K562 (cell line): Measurements from ENCODE around the gene RSBN1L. TPM values are rescaled to one million over a fixed set of nuclear protein-coding genes. Genes with fewer than 3 reads are reported as not detected.

Experiments used
- BRF2 ChIP-seq: IDR thresholded peaks from 3 replicates; pipeline ENCODE4 v1.6.1; 2011; ENCODE audit warnings: borderline replicate concordance, mild to moderate bottlenecking; ENCODE audit not compliant: insufficient read length, insufficient read depth
- C11orf30 ChIP-seq: fragments of 450-650 bp; IDR thresholded peaks from 2 replicates; pipeline ENCODE4 v1.6.1; 2016; ENCODE audit warnings: low read depth, mild to moderate bottlenecking
- DPF2 ChIP-seq: fragments of 450-650 bp; IDR thresholded peaks from 2 replicates; pipeline ENCODE4 v1.6.1; 2016
- GTF2E2 ChIP-seq: fragments of 200-800 bp; sonication (Bioruptor generic); IDR thresholded peaks from 2 replicates; pipeline ENCODE4 v1.6.1; 2016; ENCODE audit warnings: missing genetic modification characterization, missing compliant biosample characterization
- KHSRP ChIP-seq: fragments of 450-650 bp; IDR thresholded peaks from 2 replicates; pipeline ENCODE4 v1.6.1; 2017
- MCM7 ChIP-seq, 2 experiments: fragments of 450-650 bp; IDR thresholded peaks; 2 replicates each; pipeline ENCODE4 v1.6.1; 2016 to 2018
- NONO ChIP-seq, 2 experiments: fragments of 200-400 bp in 1 of 2; fragments of 450-650 bp in 1 of 2; formaldehyde crosslinking in 1 of 2; IDR thresholded peaks; 2 replicates each; pipeline ENCODE4 v1.6.1; 2017; ENCODE audit warnings: low read depth in 2 of 2, mild to moderate bottlenecking in 2 of 2, moderate library complexity in 2 of 2, low read length in 1 of 2
- NR2C2 ChIP-seq, 2 experiments: fragments of 200-800 bp in 1 of 2; sonication (Bioruptor generic) in 1 of 2; sonication (generic) in 1 of 2; formaldehyde crosslinking in 1 of 2; IDR thresholded peaks; 2 replicates each; pipeline versions ENCODE4 v1.6.1 to v1.8.0; 2016 to 2022; ENCODE audit warnings: mild to moderate bottlenecking in 1 of 2, missing compliant biosample characterization in 1 of 2, missing genetic modification characterization in 1 of 2, missing genetic modification reagents in 1 of 2
- PRDM10 ChIP-seq: fragments of 450-650 bp; IDR thresholded peaks from 2 replicates; pipeline ENCODE4 v1.6.1; 2018; ENCODE audit not compliant: partially characterized antibody
- RFX7 ChIP-seq: fragments of 250-450 bp; sonication (Bioruptor Pico); IDR thresholded peaks from 2 replicates; pipeline ENCODE4 v1.5.1; 2021; ENCODE audit warnings: mild to moderate bottlenecking
- SIN3A ChIP-seq, 2 experiments: fragments of 150-350 bp in 1 of 2; IDR thresholded peaks; 2 replicates each; pipeline ENCODE4 v1.6.1; 2011 to 2016; ENCODE audit warnings: borderline replicate concordance in 2 of 2, low read depth in 2 of 2, low read length in 2 of 2, mild to moderate bottlenecking in 2 of 2, moderate library complexity in 2 of 2; ENCODE audit not compliant: control insufficient read depth in 1 of 2
- STAT5A ChIP-seq: IDR thresholded peaks from 2 replicates; pipeline ENCODE4 v1.6.1; 2012; ENCODE audit warnings: low read length, inconsistent platforms, borderline replicate concordance
- TAF7 ChIP-seq: fragments of 450-650 bp; IDR thresholded peaks from 2 replicates; pipeline ENCODE4 v1.6.1; 2016; ENCODE audit warnings: missing genetic modification characterization, missing compliant biosample characterization
- TAF9B ChIP-seq: fragments of 450-650 bp; IDR thresholded peaks from 2 replicates; pipeline ENCODE4 v1.6.1; 2018; ENCODE audit warnings: mild to moderate bottlenecking; ENCODE audit not compliant: partially characterized antibody
- TFE3 ChIP-seq: fragments of 450-650 bp; formaldehyde crosslinking; IDR thresholded peaks from 2 replicates; pipeline ENCODE4 v1.4.0; 2020; ENCODE audit warnings: mild to moderate bottlenecking, mixed read lengths
- TRIM28 ChIP-seq: fragments of 450-650 bp; IDR thresholded peaks from 2 replicates; pipeline ENCODE4 v1.6.1; 2017
- XRCC4 ChIP-seq: IDR thresholded peaks from one replicate; pipeline ENCODE4 v1.6.1; 2011; ENCODE audit not compliant: insufficient read depth, insufficient read length; ENCODE audit errors: extremely low read depth
- ZBTB1 ChIP-seq: sonication (generic); formaldehyde crosslinking; IDR thresholded peaks from 2 replicates; pipeline ENCODE4 v1.8.1; 2023; ENCODE audit warnings: missing genetic modification reagents, low read depth, mild to moderate bottlenecking, borderline replicate concordance
- ZFX ChIP-seq: sonication (generic); formaldehyde crosslinking; IDR thresholded peaks from 2 replicates; pipeline ENCODE4 v1.8.0; 2022; ENCODE audit warnings: mild to moderate bottlenecking, missing genetic modification reagents, moderate library complexity
- ZNF146 ChIP-seq: IDR thresholded peaks from one replicate; pipeline ENCODE4 v1.6.1; 2018; ENCODE audit warnings: missing compliant biosample characterization; ENCODE audit not compliant: unreplicated experiment
- ZNF24 ChIP-seq: fragments of 450-650 bp; IDR thresholded peaks from 2 replicates; pipeline ENCODE4 v1.6.1; 2016
- ZNF354B ChIP-seq: fragments of 250-450 bp; sonication (Bioruptor Pico); IDR thresholded peaks from 2 replicates; pipeline ENCODE4 v1.4.0; 2020
- polyA plus RNA-seq, 8 experiments: library from polyadenylated mRNA; depleted of rRNA in 4 of 8; stranded (reverse) in 5 of 8; unstranded in 3 of 8; fragments of >200 nt; fragmentation: Nextera tagmentation in 2 of 8; fragmentation: Illumina TruSeq in 1 of 8; extraction: Ambion mirVana in 2 of 8; extraction: Trizol in 1 of 8; gene quantifications; 2 replicates each; pipeline versions ENCODE4 v1.2.1 to v1.2.3, GENCODE V29; 2011 to 2014; ENCODE audit warnings: inconsistent platforms in 1 of 8, missing spikeins in 1 of 8
- total RNA-seq, 7 experiments: library from RNA; depleted of rRNA in 6 of 7; stranded (reverse); fragments of >200 nt in 6 of 7; fragmentation: Illumina TruSeq in 2 of 7; extraction: Trizol in 2 of 7; gene quantifications; 2 replicates each; pipeline versions ENCODE4 v1.2.1 to v1.2.3, GENCODE V29; 2011 to 2021; ENCODE audit warnings: low replicate concordance in 1 of 7

Gene RSBN1L
- total and polyA plus RNA-seq, 9 of the 15 experiments (the other 6 are each of a cell fraction or from before 2014, with no cell fraction given) = 6.2 to 35.2 (median 20.1) TPM

- TF ChIP-seq NR2C2 (CRISPR knock-in tag; IDR thresholded peaks at IDR 0.05) (0 out of 2 replicates have a peak, but pooled peaks have one; percentile 43), NR2C2 (tag; IDR thresholded peaks at IDR 0.05) (no peak), ZNF24 (no peak), TRIM28 (no peak), ZNF146 (no peak), NONO (IDR thresholded peaks at IDR 0.05; ENCODE audit: low read depth in 2 of 2, low read length in 1 of 2) (0 out of 4 replicates have a peak, but pooled peaks of 1 of the 2 experiments have one; percentile 14), BRF2 (no peak), XRCC4 (no peak), PRDM10 (peak; percentile 29), DPF2 (no peak), TAF9B (no peak), TAF7 (tag) (no peak), SIN3A (IDR thresholded peaks at IDR 0.05; ENCODE audit: borderline replicate concordance in 2 of 2, control insufficient read depth in 1 of 2, low read depth in 2 of 2, low read length in 2 of 2) (peak; percentile 96 to 98; a peak in 3 of 4 replicates), RFX7 (CRISPR knock-in tag) (no peak), KHSRP (no peak), TFE3 (CRISPR knock-in tag) (no peak), MCM7 (IDR thresholded peaks at IDR 0.05) (no peak), ZNF354B (no peak), C11orf30 (no peak), ZBTB1 (CRISPR knock-in tag) (no peak), ZFX (CRISPR knock-in tag) (peak; percentile 68), STAT5A (no peak), GTF2E2 (tag) (peak; percentile 62; the same call in 1 of the 2 replicates)
These were observed 630 bp downstream of the RSBN1L start (continued) for GRCh38 chr7:77696643-77697534.
